HG03342 (cell line): ENCODE measurements around the gene TRPV4.
"Not testable (repeated sequence)": the region's sequence is repeated elsewhere in the genome, so short reads cannot be mapped to it uniquely, and the experiment has no call there.

ENCODE experiments used
- ATAC-seq: cut with Tn5 transposase; IDR thresholded peaks from one replicate; pipeline ENCODE4 v1.9.1; 2021; ENCODE audit warnings: mild to moderate bottlenecking, moderate library complexity; ENCODE audit not compliant: unreplicated experiment

The TRPV4 gene

GRCh38 chr12:109861689-109862314, 28.6 kb upstream of the TRPV4 start:
- no peak for ATAC-seq

GRCh38 chr12:109860977-109861376, 27.8 kb upstream of the TRPV4 start:
- ATAC-seq: no peak

GRCh38 chr12:109858764-109859163, 25.6 kb upstream of the TRPV4 start:
- ATAC-seq: no peak

- ATAC-seq: no peak
Observed at GRCh38 chr12:109857715-109858114, 24.5 kb upstream of the TRPV4 start.

- ATAC-seq: no peak
Observed at GRCh38 chr12:109855377-109855776, 22.2 kb upstream of the TRPV4 start.

- not testable (repeated sequence) for ATAC-seq
Observed at GRCh38 chr12:109850518-109850917, 17.3 kb upstream of the TRPV4 start.

- no peak for ATAC-seq
Observed at GRCh38 chr12:109847142-109847735, 14.0 kb upstream of the TRPV4 start.

GRCh38 chr12:109845824-109846205, 12.6 kb upstream of the TRPV4 start:
- ATAC-seq: no peak

- peak; percentile 86 for ATAC-seq
Observed at GRCh38 chr12:109844983-109845823, 12.0 kb upstream of the TRPV4 start.

- ATAC-seq: no peak
Observed at GRCh38 chr12:109844091-109844490, 10.9 kb upstream of the TRPV4 start.

- ATAC-seq: no peak
Observed at GRCh38 chr12:109842021-109842420, 8.8 kb upstream of the TRPV4 start.

GRCh38 chr12:109841356-109841755, 8.2 kb upstream of the TRPV4 start:
- ATAC-seq: no peak

GRCh38 chr12:109840305-109841074, 7.3 kb upstream of the TRPV4 start:
- ATAC-seq: no peak

GRCh38 chr12:109839444-109839843, 6.2 kb upstream of the TRPV4 start:
- no peak for ATAC-seq

- no peak for ATAC-seq
Observed at GRCh38 chr12:109836916-109837315, 3.7 kb upstream of the TRPV4 start.

- no peak for ATAC-seq
Observed at GRCh38 chr12:109835827-109836226, 2.6 kb upstream of the TRPV4 start.

- no peak for ATAC-seq
Observed at GRCh38 chr12:109832541-109833306, 474 bp downstream of the TRPV4 start.

- no peak for ATAC-seq
Observed at GRCh38 chr12:109831929-109832328, 1.3 kb downstream of the TRPV4 start.

GRCh38 chr12:109831365-109831764, 1.8 kb downstream of the TRPV4 start:
- no peak for ATAC-seq

- ATAC-seq: no peak
Observed at GRCh38 chr12:109830718-109831117, 2.5 kb downstream of the TRPV4 start.

GRCh38 chr12:109830267-109830666, 2.9 kb downstream of the TRPV4 start:
- ATAC-seq: no peak
